GM19193 (cell line): ENCODE results near the gene SEPTIN2.
A peak's percentile ranks its signal among the peaks of the same experiment; 100 is the strongest.

Source experiments
- POLR2A ChIP-seq: IDR thresholded peaks from 4 replicates; pipeline ENCODE4 v1.6.1; 2011; ENCODE audit not compliant: insufficient read depth, insufficient read length; ENCODE audit errors: extremely low read depth

Gene SEPTIN2

GRCh38 chr2:241352227-241352626 is 36.5 kb downstream of the SEPTIN2 start:
- TF ChIP-seq POLR2A: no peak

GRCh38 chr2:241354668-241355658 is 39.2 kb downstream of the SEPTIN2 start:
- no peak for TF ChIP-seq POLR2A

- TF ChIP-seq POLR2A: peak; percentile 91
Measured at GRCh38 chr2:241355983-241356870, 40.5 kb downstream of the SEPTIN2 start, which contains the start of gene FARP2. TSS of gene FARP2 (plus strand) at chr2:241356285. CDS start at chr2:241373108, 16,823 bp downstream.

GRCh38 chr2:241356871-241357260 is 41.1 kb downstream of the SEPTIN2 start:
- TF ChIP-seq POLR2A: no peak

- TF ChIP-seq POLR2A: no peak
Measured at GRCh38 chr2:241357531-241357930, 41.8 kb downstream of the SEPTIN2 start.

GRCh38 chr2:241358470-241358869 is 42.7 kb downstream of the SEPTIN2 start:
- TF ChIP-seq POLR2A: no peak

GRCh38 chr2:241359481-241360045 is 43.8 kb downstream of the SEPTIN2 start:
- no peak for TF ChIP-seq POLR2A

GRCh38 chr2:241363426-241363825 is 47.7 kb downstream of the SEPTIN2 start:
- TF ChIP-seq POLR2A: no peak

GRCh38 chr2:241364781-241365180 is 49.1 kb downstream of the SEPTIN2 start:
- no peak for TF ChIP-seq POLR2A

GRCh38 chr2:241366678-241367077 is 51.0 kb downstream of the SEPTIN2 start:
- TF ChIP-seq POLR2A: no peak

- no peak for TF ChIP-seq POLR2A
Measured at GRCh38 chr2:241368643-241369042, 52.9 kb downstream of the SEPTIN2 start.

- TF ChIP-seq POLR2A: no peak
Measured at GRCh38 chr2:241372361-241372992, 56.8 kb downstream of the SEPTIN2 start.

GRCh38 chr2:241373446-241373845 is 57.7 kb downstream of the SEPTIN2 start:
- TF ChIP-seq POLR2A: no peak

GRCh38 chr2:241375300-241375699 is 59.6 kb downstream of the SEPTIN2 start:
- TF ChIP-seq POLR2A: no peak

GRCh38 chr2:241376808-241377207 is 61.1 kb downstream of the SEPTIN2 start:
- no peak for TF ChIP-seq POLR2A

GRCh38 chr2:241378816-241379215 is 63.1 kb downstream of the SEPTIN2 start:
- TF ChIP-seq POLR2A: no peak
